IMR-90 (cell line): ENCODE data around the gene SPATA2. TPM values are rescaled to one million over a fixed set of nuclear protein-coding genes. Genes with fewer than 3 reads are reported as not detected.
A peak's percentile ranks its signal among the peaks of the same experiment; 100 is the strongest.

ENCODE experiments used
- ATAC-seq: fragments of 200-7000 bp; cut with Tn5 transposase; 2 replicates; pipeline ENCODE4 v1.9.1; 2020; ENCODE audit warnings: low read depth, mild to moderate bottlenecking, moderate library complexity
- BruUV-seq: library from RNA; stranded (reverse); fragments of 400-500 nt; replicated peaks from 2 replicates; lab custom pipeline; 2021; lab: Mats Ljungman, UMichigan
- CTCF ChIA-PET: fragments of 300-600 bp; formaldehyde crosslinking; extraction: SDS; loops from one replicate; lab custom pipeline; 2021; ENCODE audit warnings: antibody characterized with exemption; lab: Yijun Ruan, JAX
- POLR2A ChIA-PET: fragments of 300-600 bp; sonication (Branson Sonifier 250); formaldehyde crosslinking; loops from one replicate; lab custom pipeline; 2022; ENCODE audit warnings: antibody characterized with exemption; ENCODE audit not compliant: unreplicated experiment; lab: Charles Lee
- DNase-seq: peaks from one replicate; pipeline ENCODE4 v3.0.0; 2013
- H2AFZ ChIP-seq: replicated peaks from 2 replicates; pipeline ENCODE3; 2013; ENCODE audit warnings: low read length, mild to moderate bottlenecking; ENCODE audit not compliant: poor library complexity
- H2AK5ac ChIP-seq: 2 replicates; pipeline ENCODE4 v1.6.1; 2013; ENCODE audit warnings: low read depth, low read length, inconsistent platforms
- H2AK9ac ChIP-seq: replicated peaks from 2 replicates; pipeline ENCODE3; 2013; ENCODE audit warnings: mild to moderate bottlenecking, low read depth, low read length, moderate library complexity; ENCODE audit not compliant: poor library complexity
- H2BK120ac ChIP-seq: 2 replicates; pipeline ENCODE4 v1.6.1; 2013; ENCODE audit warnings: low read depth, low read length, inconsistent platforms
- H2BK15ac ChIP-seq: 3 replicates; pipeline ENCODE4 v1.6.1; 2013; ENCODE audit warnings: low read depth, low read length, inconsistent platforms
- H2BK20ac ChIP-seq: 2 replicates; pipeline ENCODE4 v1.6.1; 2013; ENCODE audit warnings: low read depth, mild to moderate bottlenecking, inconsistent platforms, low read length, moderate library complexity
- H2BK5ac ChIP-seq: 2 replicates; pipeline ENCODE4 v1.6.1; 2013; ENCODE audit warnings: mild to moderate bottlenecking, low read depth, low read length, inconsistent platforms; ENCODE audit not compliant: poor library complexity, severe bottlenecking
- H3K14ac ChIP-seq: replicated peaks from 2 replicates; pipeline ENCODE4 v1.6.1; 2013; ENCODE audit warnings: low read depth, low read length, inconsistent platforms
- H3K18ac ChIP-seq: 2 replicates; pipeline ENCODE4 v1.6.1; 2013; ENCODE audit warnings: low read depth, low read length, control low read depth
- H3K23ac ChIP-seq: 2 replicates; pipeline ENCODE4 v1.6.1; 2013; ENCODE audit warnings: low read depth, low read length, inconsistent platforms
- H3K27ac ChIP-seq: 2 replicates; pipeline ENCODE4 v1.5.1; 2013; ENCODE audit warnings: mild to moderate bottlenecking, control low read depth, low read length; ENCODE audit not compliant: insufficient read depth
- H3K27me3 ChIP-seq: 2 replicates; pipeline ENCODE4 v1.6.1; 2013; ENCODE audit warnings: low read length; ENCODE audit not compliant: control insufficient read depth, insufficient read depth
- H3K36me3 ChIP-seq: 2 replicates; pipeline ENCODE4 v1.6.1; 2013; ENCODE audit warnings: low read length, mixed read lengths; ENCODE audit not compliant: control insufficient read depth, insufficient read depth
- H3K4ac ChIP-seq: 2 replicates; pipeline ENCODE4 v1.6.1; 2013; ENCODE audit warnings: low read depth, low read length, inconsistent platforms
- H3K4me1 ChIP-seq: 2 replicates; pipeline ENCODE4 v1.6.1; 2013; ENCODE audit warnings: low read length, mixed read lengths; ENCODE audit not compliant: control insufficient read depth, insufficient read depth
- H3K4me2 ChIP-seq: 2 replicates; pipeline ENCODE4 v1.6.1; 2013; ENCODE audit warnings: low read depth, mild to moderate bottlenecking, control low read depth, low read length, moderate library complexity
- H3K4me3 ChIP-seq: 2 replicates; pipeline ENCODE4 v1.5.1; 2013; ENCODE audit warnings: low read depth, mild to moderate bottlenecking, control low read depth, low read length, moderate library complexity; ENCODE audit not compliant: insufficient read depth
- H3K56ac ChIP-seq: 2 replicates; pipeline ENCODE4 v1.6.1; 2013; ENCODE audit warnings: low read length, inconsistent platforms; ENCODE audit not compliant: insufficient read depth; ENCODE audit errors: extremely low read depth
- H3K79me1 ChIP-seq, 2 experiments: 2 replicates each; pipeline ENCODE4 v1.6.1; 2013; ENCODE audit warnings: low read length in 2 of 2, inconsistent platforms in 1 of 2, low read depth in 1 of 2
- H3K9ac ChIP-seq: 2 replicates; pipeline ENCODE4 v1.6.1; 2013; ENCODE audit warnings: low read depth, low read length, control low read depth
- H3K9me1 ChIP-seq: 2 replicates; pipeline ENCODE4 v1.6.1; 2013; ENCODE audit warnings: low read length, inconsistent platforms; ENCODE audit not compliant: insufficient read depth
- H3K9me3 ChIP-seq: 2 replicates; pipeline ENCODE4 v1.6.1; 2013; ENCODE audit warnings: low read length; ENCODE audit not compliant: control insufficient read depth, insufficient read depth
- H4K20me1 ChIP-seq: 2 replicates; pipeline ENCODE4 v1.6.1; 2013; ENCODE audit warnings: low read length, inconsistent platforms; ENCODE audit not compliant: insufficient read depth
- H4K5ac ChIP-seq: 2 replicates; pipeline ENCODE4 v1.6.1; 2013; ENCODE audit warnings: mild to moderate bottlenecking, low read depth, low read length, control low read depth
- H4K8ac ChIP-seq, 2 experiments: 2 replicates each; pipeline ENCODE4 v1.6.1; 2013; ENCODE audit warnings: low read depth in 2 of 2, low read length in 2 of 2, control low read depth in 1 of 2, inconsistent platforms in 1 of 2
- H4K91ac ChIP-seq: 2 replicates; pipeline ENCODE4 v1.6.1; 2013; ENCODE audit warnings: low read depth, low read length, inconsistent platforms; ENCODE audit not compliant: insufficient read depth
- CEBPB ChIP-seq: IDR thresholded peaks from 2 replicates; pipeline ENCODE4 v1.6.1; 2012; ENCODE audit warnings: low read depth, low read length, improper control_type of control experiment
- CHD1 ChIP-seq: IDR thresholded peaks from 2 replicates; pipeline ENCODE4 v1.6.1; 2012; ENCODE audit warnings: low read depth, low read length, improper control_type of control experiment
- FOS ChIP-seq: fragments of 150-350 bp; IDR thresholded peaks from 2 replicates; pipeline ENCODE4 v1.6.1; 2016; ENCODE audit warnings: low read depth, low read length
- MAFK ChIP-seq: IDR thresholded peaks from 2 replicates; pipeline ENCODE4 v1.6.1; 2012; ENCODE audit warnings: low read depth, low read length, improper control_type of control experiment
- NFE2L2 ChIP-seq: fragments of 150-350 bp; IDR thresholded peaks from 2 replicates; pipeline ENCODE4 v1.6.1; 2016; ENCODE audit warnings: low read depth, mild to moderate bottlenecking, low read length
- POLR2A ChIP-seq: IDR thresholded peaks from 2 replicates; pipeline ENCODE4 v1.6.1; 2012; ENCODE audit warnings: mild to moderate bottlenecking, low read depth, low read length
- SMC3 ChIP-seq: fragments of 150-350 bp; IDR thresholded peaks from 2 replicates; pipeline ENCODE4 v1.6.1; 2016; ENCODE audit warnings: low read depth, mild to moderate bottlenecking, antibody characterized with exemption, low read length, moderate library complexity
- WGBS, 2 experiments: methylation state at CpG; one replicate each; pipeline versions ENCODE4 v1.1.5 to v1.1.7; 2013; ENCODE audit warnings: missing lambda C conversion rate in 2 of 2; ENCODE audit not compliant: insufficient read length in 1 of 2; ENCODE audit errors: extremely low coverage in 2 of 2; 5-methylcytosine and 5-hydroxymethylcytosine counted together
- dilution Hi-C: fragments of 300-500 bp; cut with HindIII; formaldehyde crosslinking; loops from one replicate; pipeline ENCODE4 v1.14.3; 2018; ENCODE audit warnings: low sequenced_read_pairs; ENCODE audit not compliant: unreplicated experiment
- in situ Hi-C: fragments of 300-500 bp; cut with MboI; formaldehyde crosslinking; loops from 3 replicates; pipeline ENCODE4 v1.14.3; 2019; ENCODE audit warnings: low sequenced_read_pairs, inconsistent platforms, mixed read lengths
- intact Hi-C: fragments of 100-400 bp; cut with micrococcal nuclease; formaldehyde crosslinking; loops from 2 replicates; pipeline ENCODE4 v1.10.0; 2022
- polyA plus RNA-seq, 3 experiments: library from polyadenylated mRNA; depleted of rRNA; stranded (reverse); fragments of >200 nt; gene quantifications; 2 replicates each; pipeline ENCODE4 v1.2.3, GENCODE V29; 2012; ENCODE audit warnings: low replicate concordance in 1 of 3
- total RNA-seq: library from RNA; depleted of rRNA; stranded (reverse); fragments of >200 nt; gene quantifications from 2 replicates; pipeline ENCODE4 v1.2.3, GENCODE V29; 2012
- TF ChIP-seq, protein P1 (sequence below): conservative IDR thresholded peaks from 2 replicates; pipeline ENCODE4 v1.5.1; 2012; ENCODE audit warnings: mild to moderate bottlenecking, low read depth, low read length, improper control_type of control experiment
- TF ChIP-seq, protein P2 (sequence below): fragments of 150-350 bp; IDR thresholded peaks from 2 replicates; pipeline ENCODE4 v1.6.1; 2017; ENCODE audit warnings: mild to moderate bottlenecking, antibody characterized with exemption, low read length, low read depth

SPATA2 gene
- total and polyA plus RNA-seq, 2 of the 4 experiments (the other 2 are of a cell fraction): 1.3 to 4.5 TPM

DNA sequence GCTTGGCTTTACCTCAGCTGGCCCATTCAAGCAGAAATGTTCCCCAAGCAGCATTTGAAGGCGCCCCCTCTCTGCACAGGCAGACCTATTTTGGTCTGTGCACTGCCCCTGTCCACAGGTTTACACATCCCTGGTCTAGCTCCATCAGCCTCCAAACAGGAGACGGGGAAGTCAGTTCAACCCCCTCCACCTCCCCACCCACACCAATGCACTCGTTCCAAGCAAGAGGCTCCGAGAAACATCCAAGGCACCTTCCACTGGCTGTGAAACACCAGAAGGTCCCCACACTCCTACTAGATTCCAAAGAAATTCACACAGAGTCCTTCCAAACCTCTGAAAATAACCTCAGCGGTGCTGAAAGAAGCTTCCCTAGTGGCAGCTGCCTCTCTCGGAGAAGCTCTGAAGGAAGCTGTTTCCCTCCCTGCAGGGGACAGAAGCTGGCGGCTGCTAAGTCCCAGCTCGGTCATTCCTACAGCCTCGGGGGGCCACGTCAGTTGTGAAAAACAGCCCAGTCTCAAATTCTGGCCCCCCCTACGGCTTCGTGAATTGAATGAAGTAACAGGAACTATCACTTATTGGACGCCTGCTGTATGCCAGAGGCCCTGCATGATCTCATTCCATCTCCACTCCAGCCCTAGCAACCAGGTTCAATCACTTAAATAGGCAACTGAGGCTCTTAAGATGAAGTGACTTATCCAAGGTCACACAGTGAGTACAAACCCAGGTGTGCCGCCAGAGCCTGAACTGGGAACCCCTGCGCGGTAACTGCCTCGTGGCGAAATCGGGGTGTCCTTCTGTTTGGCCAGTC is 815 bp downstream of the SPATA2 start (continued):
- TF ChIP-seq SMC3: no peak
- no peak for TF ChIP-seq CHD1

DNA sequence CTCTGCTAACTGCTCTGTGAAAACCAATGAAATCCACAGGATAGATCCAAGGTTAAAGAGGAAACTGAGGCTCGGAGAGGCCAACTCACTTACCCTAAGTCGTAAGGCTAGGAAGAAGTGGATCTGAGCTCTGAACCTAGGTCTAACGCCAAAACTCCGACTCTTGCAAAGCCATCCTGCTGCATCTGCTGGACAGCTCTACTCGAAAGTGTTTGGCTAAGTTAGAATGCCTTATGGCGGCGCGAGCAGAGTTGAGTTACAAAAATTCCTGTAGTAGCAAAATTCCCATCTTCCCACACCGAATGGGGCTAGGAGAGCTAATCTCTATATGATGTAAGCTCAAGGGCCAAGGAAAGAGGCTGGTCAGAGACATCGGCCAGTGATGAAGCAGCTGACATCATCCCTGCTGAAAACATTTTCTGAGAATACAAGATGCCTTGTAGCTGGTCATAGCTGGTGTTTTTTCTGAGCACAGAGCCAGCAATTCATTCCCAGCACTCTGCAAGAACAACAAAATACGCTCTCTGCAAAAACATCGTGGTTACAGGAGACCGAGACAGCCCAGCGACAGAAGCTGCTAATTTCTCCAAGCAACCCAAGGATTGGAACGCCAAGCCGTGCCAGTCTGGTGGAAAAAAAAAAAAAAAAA is 1.8 kb downstream of the SPATA2 start:
- no peak overlapping the region for H3K4me2 ChIP-seq
- TF ChIP-seq NFE2L2 (no peak), SMC3 (no peak), POLR2A (no peak), FOS (no peak), CEBPB (no peak), MAFK (no peak)
- TF ChIP-seq, protein P1, sequence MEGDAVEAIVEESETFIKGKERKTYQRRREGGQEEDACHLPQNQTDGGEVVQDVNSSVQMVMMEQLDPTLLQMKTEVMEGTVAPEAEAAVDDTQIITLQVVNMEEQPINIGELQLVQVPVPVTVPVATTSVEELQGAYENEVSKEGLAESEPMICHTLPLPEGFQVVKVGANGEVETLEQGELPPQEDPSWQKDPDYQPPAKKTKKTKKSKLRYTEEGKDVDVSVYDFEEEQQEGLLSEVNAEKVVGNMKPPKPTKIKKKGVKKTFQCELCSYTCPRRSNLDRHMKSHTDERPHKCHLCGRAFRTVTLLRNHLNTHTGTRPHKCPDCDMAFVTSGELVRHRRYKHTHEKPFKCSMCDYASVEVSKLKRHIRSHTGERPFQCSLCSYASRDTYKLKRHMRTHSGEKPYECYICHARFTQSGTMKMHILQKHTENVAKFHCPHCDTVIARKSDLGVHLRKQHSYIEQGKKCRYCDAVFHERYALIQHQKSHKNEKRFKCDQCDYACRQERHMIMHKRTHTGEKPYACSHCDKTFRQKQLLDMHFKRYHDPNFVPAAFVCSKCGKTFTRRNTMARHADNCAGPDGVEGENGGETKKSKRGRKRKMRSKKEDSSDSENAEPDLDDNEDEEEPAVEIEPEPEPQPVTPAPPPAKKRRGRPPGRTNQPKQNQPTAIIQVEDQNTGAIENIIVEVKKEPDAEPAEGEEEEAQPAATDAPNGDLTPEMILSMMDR: no peak
- TF ChIP-seq, protein P2, sequence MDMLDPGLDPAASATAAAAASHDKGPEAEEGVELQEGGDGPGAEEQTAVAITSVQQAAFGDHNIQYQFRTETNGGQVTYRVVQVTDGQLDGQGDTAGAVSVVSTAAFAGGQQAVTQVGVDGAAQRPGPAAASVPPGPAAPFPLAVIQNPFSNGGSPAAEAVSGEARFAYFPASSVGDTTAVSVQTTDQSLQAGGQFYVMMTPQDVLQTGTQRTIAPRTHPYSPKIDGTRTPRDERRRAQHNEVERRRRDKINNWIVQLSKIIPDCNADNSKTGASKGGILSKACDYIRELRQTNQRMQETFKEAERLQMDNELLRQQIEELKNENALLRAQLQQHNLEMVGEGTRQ: no peak
- no peak overlapping the region for H3K4me3 ChIP-seq
- no peak overlapping the region for H3K14ac ChIP-seq
- H4K8ac ChIP-seq: no peak overlapping the region
- H3K9me1 ChIP-seq: peaks cover 3% of the 10 kb centered on the region; the same call in 1 of the 2 replicates
- intact Hi-C loops: no loop called here
- POLR2A ChIA-PET: interaction anchor here (0.6 kb wide), 2 partner anchors 9 to 502 kb away, joined by 3 to 4 read pairs; no protein-coding TSS in a partner anchor
- peaks cover 18 to 66% of the 10 kb centered on the region in 2 experiments; a peak in 3 of 4 replicates for H3K79me1 ChIP-seq
- no peak overlapping the region for H4K5ac ChIP-seq
- peaks cover 45% of the 10 kb centered on the region for H4K20me1 ChIP-seq
- H3K56ac ChIP-seq: no peak overlapping the region
- no peak overlapping the region for H2AK5ac ChIP-seq
- H2BK15ac ChIP-seq: no peak overlapping the region
- H2BK5ac ChIP-seq: no peak overlapping the region
- no peaks in the 10 kb centered on the region for H3K27me3 ChIP-seq
- no peak overlapping the region for H2BK20ac ChIP-seq
- peaks cover 9% of the 10 kb centered on the region for H3K4me1 ChIP-seq
- no peak overlapping the region for H3K23ac ChIP-seq
- DNase-seq (peak; percentile 42), ATAC-seq (no peak)
- no peak overlapping the region for H4K91ac ChIP-seq
- CTCF ChIA-PET: interaction anchor here (1.1 to 1.2 kb wide), 3 partner anchors 9 to 26 kb away, joined by 3 to 8 read pairs (median 3); no protein-coding TSS in a partner anchor
- BruUV-seq: TSS peak; percentile 20
- H3K4ac ChIP-seq: no peak overlapping the region
- H2AK9ac ChIP-seq: no peak overlapping the region
- in situ Hi-C loops: no loop called here
- H3K9me3 ChIP-seq: no peaks in the 10 kb centered on the region
- no peak overlapping the region for H2BK120ac ChIP-seq
- no peak overlapping the region for H2AFZ ChIP-seq
- H3K27ac ChIP-seq: no peak overlapping the region
- no peak overlapping the region for H3K18ac ChIP-seq
- 94% methylated on average over 4 of the region's 16 CpGs; no CpG with 5 or more reads in 1 of the 2 experiments for WGBS, 2 experiments
- dilution Hi-C loops: no loop called here
- H3K36me3 ChIP-seq: peaks cover 9% of the 10 kb centered on the region
- no peak overlapping the region for H3K9ac ChIP-seq
